Spleen (tissue), 7 donors: ENCODE results near the gene ATG16L2.

Experiments
- CTCF ChIP-seq, 11 experiments: fragments of 200-600 bp in 7 of 11; fragments of 450-650 bp in 4 of 11; sonication (generic) in 4 of 11; IDR thresholded peaks in 8 of 11; conservative IDR thresholded peaks in 3 of 11; 1 replicate in 7 of 11; 2 replicates in 4 of 11; pipeline versions ENCODE4 v1.4.0 to v1.8.0; 2016 to 2021; ENCODE audit warnings: antibody characterized with exemption in 11 of 11, inconsistent platforms in 4 of 11, mild to moderate bottlenecking in 1 of 11
- POLR2A ChIP-seq, 3 donors: fragments of 450-650 bp; IDR thresholded peaks; one replicate each; pipeline ENCODE4 v1.5.1; 2017; ENCODE audit warnings: antibody characterized with exemption in 3 of 3, mild to moderate bottlenecking in 1 of 3
- donor health status: DM: no; HTN: no; CAD: no; lungs with moderate emphysema.
- donor health status: DM: no; HTN: no; CAD: no.
- donor health status: DM: no; HTN: no; CAD: no.

GRCh38 chr11:72779495-72780128 lies 34.6 kb upstream of the ATG16L2 start:
- no peak for TF ChIP-seq CTCF (IDR thresholded peaks at IDR 0.05 in 8 of 11, conservative IDR thresholded peaks at IDR 0.05 in 3 of 11)
- no peak for TF ChIP-seq POLR2A (IDR thresholded peaks at IDR 0.05)
